ENCODE data around the gene TDRD9. TPM values are rescaled to one million over a fixed set of nuclear protein-coding genes. Genes with fewer than 3 reads are reported as not detected.

The TDRD9 gene
- total RNA-seq, 1 experiment from 2014 or later, result not detected

DNA sequence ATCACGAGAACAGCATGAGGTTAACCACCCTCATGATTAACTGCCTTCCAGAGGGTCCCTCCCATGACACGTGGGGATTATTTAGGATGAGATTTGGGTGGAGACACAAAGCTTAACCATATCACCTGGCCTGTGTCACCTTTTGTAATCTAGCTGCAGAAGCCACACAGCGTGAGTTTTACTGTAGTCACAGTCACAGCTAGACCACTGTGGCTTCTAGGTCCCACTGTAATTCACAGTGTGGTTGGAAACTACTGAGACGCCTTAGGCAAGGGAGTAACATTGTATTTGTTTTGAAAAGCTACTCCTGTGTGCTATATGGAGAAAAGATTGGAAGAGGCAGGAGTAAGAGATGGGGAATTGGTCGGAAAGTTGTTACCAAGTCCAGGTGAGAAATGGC is 111.0 kb downstream of the TDRD9 start:
- ATAC-seq (no peak), DNase-seq (ENCODE audit: low read depth, low spot score) (no peak)
- Histone ChIP-seq H3K36me3 (ENCODE audit: control insufficient read depth, insufficient read depth, low read length) (no peaks in the 10 kb centered on the region; the same call in 1 of the 2 replicates), H3K27me3 (ENCODE audit: control insufficient read depth, insufficient read depth, low read length) (0 out of 2 replicates have a peak, but pooled peaks cover 2% of the 10 kb centered on the region), H3K4me3 (ENCODE audit: low read depth in 2 of 2, low read length in 2 of 2) (no peak overlapping the region), H3K27ac (ENCODE audit: low read length) (no peak overlapping the region), H3K9me3 (ENCODE audit: control insufficient read depth, insufficient read depth, low read depth, low read length) (no peaks in the 10 kb centered on the region), H3K4me1 (ENCODE audit: control insufficient read depth, insufficient read depth, low read length) (no peaks in the 10 kb centered on the region)
- POLR2A ChIA-PET, result no interaction called here
- intact Hi-C loops (cut with micrococcal nuclease; ENCODE audit: unreplicated experiment), result no loop called here
- in situ Hi-C loops (cut with HindIII; ENCODE audit: low pct_unique_long_range_greater_than_20kb, low sequenced_read_pairs), result no loop called here
- TF ChIP-seq TCF7L2 (IDR thresholded peaks at IDR 0.05; ENCODE audit: low read depth, low read length) (no peak), SIN3A (IDR thresholded peaks at IDR 0.05; ENCODE audit: borderline replicate concordance, insufficient read depth, low read depth, low read length) (no peak), POLR2AphosphoS5 (IDR thresholded peaks at IDR 0.05; ENCODE audit: low read depth, low read length) (no peak)
- TF ChIP-seq, protein P1, sequence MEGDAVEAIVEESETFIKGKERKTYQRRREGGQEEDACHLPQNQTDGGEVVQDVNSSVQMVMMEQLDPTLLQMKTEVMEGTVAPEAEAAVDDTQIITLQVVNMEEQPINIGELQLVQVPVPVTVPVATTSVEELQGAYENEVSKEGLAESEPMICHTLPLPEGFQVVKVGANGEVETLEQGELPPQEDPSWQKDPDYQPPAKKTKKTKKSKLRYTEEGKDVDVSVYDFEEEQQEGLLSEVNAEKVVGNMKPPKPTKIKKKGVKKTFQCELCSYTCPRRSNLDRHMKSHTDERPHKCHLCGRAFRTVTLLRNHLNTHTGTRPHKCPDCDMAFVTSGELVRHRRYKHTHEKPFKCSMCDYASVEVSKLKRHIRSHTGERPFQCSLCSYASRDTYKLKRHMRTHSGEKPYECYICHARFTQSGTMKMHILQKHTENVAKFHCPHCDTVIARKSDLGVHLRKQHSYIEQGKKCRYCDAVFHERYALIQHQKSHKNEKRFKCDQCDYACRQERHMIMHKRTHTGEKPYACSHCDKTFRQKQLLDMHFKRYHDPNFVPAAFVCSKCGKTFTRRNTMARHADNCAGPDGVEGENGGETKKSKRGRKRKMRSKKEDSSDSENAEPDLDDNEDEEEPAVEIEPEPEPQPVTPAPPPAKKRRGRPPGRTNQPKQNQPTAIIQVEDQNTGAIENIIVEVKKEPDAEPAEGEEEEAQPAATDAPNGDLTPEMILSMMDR (IDR thresholded peaks at IDR 0.05), result no peak
- TF ChIP-seq, protein P2, sequence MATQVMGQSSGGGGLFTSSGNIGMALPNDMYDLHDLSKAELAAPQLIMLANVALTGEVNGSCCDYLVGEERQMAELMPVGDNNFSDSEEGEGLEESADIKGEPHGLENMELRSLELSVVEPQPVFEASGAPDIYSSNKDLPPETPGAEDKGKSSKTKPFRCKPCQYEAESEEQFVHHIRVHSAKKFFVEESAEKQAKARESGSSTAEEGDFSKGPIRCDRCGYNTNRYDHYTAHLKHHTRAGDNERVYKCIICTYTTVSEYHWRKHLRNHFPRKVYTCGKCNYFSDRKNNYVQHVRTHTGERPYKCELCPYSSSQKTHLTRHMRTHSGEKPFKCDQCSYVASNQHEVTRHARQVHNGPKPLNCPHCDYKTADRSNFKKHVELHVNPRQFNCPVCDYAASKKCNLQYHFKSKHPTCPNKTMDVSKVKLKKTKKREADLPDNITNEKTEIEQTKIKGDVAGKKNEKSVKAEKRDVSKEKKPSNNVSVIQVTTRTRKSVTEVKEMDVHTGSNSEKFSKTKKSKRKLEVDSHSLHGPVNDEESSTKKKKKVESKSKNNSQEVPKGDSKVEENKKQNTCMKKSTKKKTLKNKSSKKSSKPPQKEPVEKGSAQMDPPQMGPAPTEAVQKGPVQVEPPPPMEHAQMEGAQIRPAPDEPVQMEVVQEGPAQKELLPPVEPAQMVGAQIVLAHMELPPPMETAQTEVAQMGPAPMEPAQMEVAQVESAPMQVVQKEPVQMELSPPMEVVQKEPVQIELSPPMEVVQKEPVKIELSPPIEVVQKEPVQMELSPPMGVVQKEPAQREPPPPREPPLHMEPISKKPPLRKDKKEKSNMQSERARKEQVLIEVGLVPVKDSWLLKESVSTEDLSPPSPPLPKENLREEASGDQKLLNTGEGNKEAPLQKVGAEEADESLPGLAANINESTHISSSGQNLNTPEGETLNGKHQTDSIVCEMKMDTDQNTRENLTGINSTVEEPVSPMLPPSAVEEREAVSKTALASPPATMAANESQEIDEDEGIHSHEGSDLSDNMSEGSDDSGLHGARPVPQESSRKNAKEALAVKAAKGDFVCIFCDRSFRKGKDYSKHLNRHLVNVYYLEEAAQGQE (IDR thresholded peaks at IDR 0.05; ENCODE audit: insufficient read depth in 1 of 2, low read depth in 2 of 2, low read length in 1 of 2), result no peak
- CTCF ChIA-PET, result no interaction called here
- BruUV-seq (replicated peaks), result no TSS peak

DNA sequence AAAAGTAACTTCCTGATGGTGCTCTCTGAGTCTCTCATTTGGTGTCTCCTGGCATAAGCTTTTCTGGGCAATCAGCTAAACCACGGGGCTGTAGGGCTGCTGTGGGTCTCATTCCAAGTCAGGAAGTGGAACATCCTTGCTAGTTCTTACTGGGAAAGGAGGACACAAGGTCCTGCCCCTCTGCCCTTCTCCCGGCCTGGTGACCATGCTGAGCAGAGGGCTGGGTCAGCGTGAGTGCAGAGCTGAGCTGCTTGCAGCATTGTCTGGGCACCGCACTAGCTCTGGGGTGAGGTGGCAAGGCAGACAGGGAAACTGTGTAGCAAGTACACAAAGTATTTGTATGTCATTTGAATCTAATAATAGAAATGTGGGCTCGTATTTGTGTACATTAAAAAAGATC is 112.3 kb downstream of the TDRD9 start:
- TF ChIP-seq SIN3A (IDR thresholded peaks at IDR 0.05; ENCODE audit: borderline replicate concordance, insufficient read depth, low read depth, low read length) (no peak), POLR2AphosphoS5 (IDR thresholded peaks at IDR 0.05; ENCODE audit: low read depth, low read length) (no peak), TCF7L2 (IDR thresholded peaks at IDR 0.05; ENCODE audit: low read depth, low read length) (no peak)
- TF ChIP-seq, protein P2 (IDR thresholded peaks at IDR 0.05; ENCODE audit: insufficient read depth in 1 of 2, low read depth in 2 of 2, low read length in 1 of 2), result no peak
- TF ChIP-seq, protein P1 (IDR thresholded peaks at IDR 0.05), result no peak
- H3K27me3 ChIP-seq (ENCODE audit: control insufficient read depth, insufficient read depth, low read length), result 0 out of 2 replicates have a peak, but pooled peaks cover 2% of the 10 kb centered on the region
- ChIA-PET POLR2A (no interaction called here), CTCF (no interaction called here)
- no peaks in the 10 kb centered on the region for H3K36me3 ChIP-seq (ENCODE audit: control insufficient read depth, insufficient read depth, low read length)
- in situ Hi-C loops (cut with HindIII; ENCODE audit: low pct_unique_long_range_greater_than_20kb, low sequenced_read_pairs) (no loop called here), intact Hi-C loops (cut with micrococcal nuclease; ENCODE audit: unreplicated experiment) (no loop called here)
- H3K4me3 ChIP-seq (ENCODE audit: low read depth in 2 of 2, low read length in 2 of 2), result no peak overlapping the region
- ATAC-seq, result no peak
- DNase-seq (ENCODE audit: low read depth, low spot score), result no peak
- no TSS peak for BruUV-seq (replicated peaks)
- H3K4me1 ChIP-seq (ENCODE audit: control insufficient read depth, insufficient read depth, low read length), result no peaks in the 10 kb centered on the region
- no peaks in the 10 kb centered on the region for H3K9me3 ChIP-seq (ENCODE audit: control insufficient read depth, insufficient read depth, low read depth, low read length)
- no peak overlapping the region for H3K27ac ChIP-seq (ENCODE audit: low read length)

Data from Panc1 (cell line).